Measurements from ENCODE around the gene ASCL4. TPM values are rescaled to one million over a fixed set of nuclear protein-coding genes. Genes with fewer than 3 reads are reported as not detected.

ASCL4 gene
- total RNA-seq, 1 experiment from 2014 or later, result not detected

DNA sequence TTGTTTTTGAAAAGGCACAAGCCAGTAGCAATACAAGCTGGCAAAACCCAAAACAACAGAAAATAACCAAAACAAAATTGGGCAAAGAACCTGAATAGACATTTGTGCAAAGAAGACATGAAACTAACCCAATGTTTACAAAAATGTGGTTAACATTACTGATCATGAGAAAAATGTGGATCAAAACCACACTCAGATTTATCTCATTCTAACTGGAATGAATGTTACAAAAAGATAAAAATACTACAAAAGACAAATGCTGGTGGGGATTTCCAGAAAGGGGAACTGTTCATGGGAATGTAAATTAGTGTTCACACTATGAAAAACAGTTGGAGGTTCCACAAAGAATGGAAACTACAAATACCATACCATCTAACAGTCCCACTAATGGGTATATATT lies 26.6 kb downstream of the ASCL4 start (continued):
- TF ChIP-seq, protein P1, sequence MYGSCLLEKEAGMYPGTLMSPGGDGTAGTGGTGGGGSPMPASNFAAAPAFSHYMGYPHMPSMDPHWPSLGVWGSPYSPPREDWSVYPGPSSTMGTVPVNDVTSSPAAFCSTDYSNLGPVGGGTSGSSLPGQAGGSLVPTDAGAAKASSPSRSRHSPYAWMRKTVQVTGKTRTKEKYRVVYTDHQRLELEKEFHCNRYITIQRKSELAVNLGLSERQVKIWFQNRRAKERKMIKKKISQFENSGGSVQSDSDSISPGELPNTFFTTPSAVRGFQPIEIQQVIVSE (CRISPR knock-in tag; IDR thresholded peaks at IDR 0.05; ENCODE audit: borderline replicate concordance), result no peak
- no peak for TF ChIP-seq ZBTB21 (CRISPR knock-in tag; IDR thresholded peaks at IDR 0.05; ENCODE audit: borderline replicate concordance)
- no peak for TF ChIP-seq HMGA2 (CRISPR knock-in tag; IDR thresholded peaks at IDR 0.05)
- TF ChIP-seq, protein P2, sequence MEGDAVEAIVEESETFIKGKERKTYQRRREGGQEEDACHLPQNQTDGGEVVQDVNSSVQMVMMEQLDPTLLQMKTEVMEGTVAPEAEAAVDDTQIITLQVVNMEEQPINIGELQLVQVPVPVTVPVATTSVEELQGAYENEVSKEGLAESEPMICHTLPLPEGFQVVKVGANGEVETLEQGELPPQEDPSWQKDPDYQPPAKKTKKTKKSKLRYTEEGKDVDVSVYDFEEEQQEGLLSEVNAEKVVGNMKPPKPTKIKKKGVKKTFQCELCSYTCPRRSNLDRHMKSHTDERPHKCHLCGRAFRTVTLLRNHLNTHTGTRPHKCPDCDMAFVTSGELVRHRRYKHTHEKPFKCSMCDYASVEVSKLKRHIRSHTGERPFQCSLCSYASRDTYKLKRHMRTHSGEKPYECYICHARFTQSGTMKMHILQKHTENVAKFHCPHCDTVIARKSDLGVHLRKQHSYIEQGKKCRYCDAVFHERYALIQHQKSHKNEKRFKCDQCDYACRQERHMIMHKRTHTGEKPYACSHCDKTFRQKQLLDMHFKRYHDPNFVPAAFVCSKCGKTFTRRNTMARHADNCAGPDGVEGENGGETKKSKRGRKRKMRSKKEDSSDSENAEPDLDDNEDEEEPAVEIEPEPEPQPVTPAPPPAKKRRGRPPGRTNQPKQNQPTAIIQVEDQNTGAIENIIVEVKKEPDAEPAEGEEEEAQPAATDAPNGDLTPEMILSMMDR (IDR thresholded peaks at IDR 0.05), result no peak
- TF ChIP-seq TEAD1 (CRISPR knock-in tag; IDR thresholded peaks at IDR 0.05), result no peak
- TF ChIP-seq ZNF138 (CRISPR knock-in tag; conservative IDR thresholded peaks at IDR 0.05), result no peak

DNA sequence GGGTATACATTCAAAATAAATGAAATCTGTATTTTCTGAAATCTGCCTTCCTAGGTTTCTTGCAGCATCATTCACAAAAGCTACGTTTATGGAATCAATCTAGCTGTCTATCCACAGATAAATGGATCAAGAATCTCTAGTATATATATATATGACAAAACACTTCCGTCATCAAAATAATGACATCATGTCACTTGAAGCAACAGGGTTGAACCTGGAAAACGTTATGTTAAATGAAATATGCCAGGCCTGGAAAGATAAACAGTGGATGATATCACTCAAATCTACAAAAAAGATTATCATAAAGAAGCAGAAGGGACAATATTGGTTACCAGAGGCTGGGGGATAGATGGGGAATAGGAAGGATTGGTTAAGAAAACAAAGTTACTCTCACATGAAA lies 28.6 kb downstream of the ASCL4 start:
- Mint-ChIP-seq H3K9me3 (0 out of 2 replicates have a peak, but pooled peaks cover 3% of the 10 kb centered on the region), H3K27ac (no peak overlapping the region), H3K4me3 (no peak overlapping the region), H3K4me1 (peaks cover 15% of the 10 kb centered on the region), H3K27me3 (ENCODE audit: low read depth) (no peaks in the 10 kb centered on the region), H3K36me3 (no peaks in the 10 kb centered on the region)
- ChIA-PET CTCF (no interaction called here), POLR2A (no interaction called here)
- TF ChIP-seq NR2C2 (CRISPR knock-in tag; IDR thresholded peaks at IDR 0.05) (no peak), ZNF423 (CRISPR knock-in tag; IDR thresholded peaks at IDR 0.05) (no peak), TEAD4 (CRISPR knock-in tag; IDR thresholded peaks at IDR 0.05) (no peak), GABPB1 (CRISPR knock-in tag; IDR thresholded peaks at IDR 0.05) (no peak), ZNF263 (CRISPR knock-in tag; IDR thresholded peaks at IDR 0.05; ENCODE audit: low read depth) (no peak), SOX15 (CRISPR knock-in tag; IDR thresholded peaks at IDR 0.05) (no peak)
- TF ChIP-seq, protein P1 (CRISPR knock-in tag; IDR thresholded peaks at IDR 0.05; ENCODE audit: borderline replicate concordance), result no peak
- TF ChIP-seq, protein P3, sequence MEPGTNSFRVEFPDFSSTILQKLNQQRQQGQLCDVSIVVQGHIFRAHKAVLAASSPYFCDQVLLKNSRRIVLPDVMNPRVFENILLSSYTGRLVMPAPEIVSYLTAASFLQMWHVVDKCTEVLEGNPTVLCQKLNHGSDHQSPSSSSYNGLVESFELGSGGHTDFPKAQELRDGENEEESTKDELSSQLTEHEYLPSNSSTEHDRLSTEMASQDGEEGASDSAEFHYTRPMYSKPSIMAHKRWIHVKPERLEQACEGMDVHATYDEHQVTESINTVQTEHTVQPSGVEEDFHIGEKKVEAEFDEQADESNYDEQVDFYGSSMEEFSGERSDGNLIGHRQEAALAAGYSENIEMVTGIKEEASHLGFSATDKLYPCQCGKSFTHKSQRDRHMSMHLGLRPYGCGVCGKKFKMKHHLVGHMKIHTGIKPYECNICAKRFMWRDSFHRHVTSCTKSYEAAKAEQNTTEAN (CRISPR knock-in tag; IDR thresholded peaks at IDR 0.05), result no peak
- no peak for ATAC-seq
- no peak for DNase-seq (ENCODE audit: low spot score)

DNA sequence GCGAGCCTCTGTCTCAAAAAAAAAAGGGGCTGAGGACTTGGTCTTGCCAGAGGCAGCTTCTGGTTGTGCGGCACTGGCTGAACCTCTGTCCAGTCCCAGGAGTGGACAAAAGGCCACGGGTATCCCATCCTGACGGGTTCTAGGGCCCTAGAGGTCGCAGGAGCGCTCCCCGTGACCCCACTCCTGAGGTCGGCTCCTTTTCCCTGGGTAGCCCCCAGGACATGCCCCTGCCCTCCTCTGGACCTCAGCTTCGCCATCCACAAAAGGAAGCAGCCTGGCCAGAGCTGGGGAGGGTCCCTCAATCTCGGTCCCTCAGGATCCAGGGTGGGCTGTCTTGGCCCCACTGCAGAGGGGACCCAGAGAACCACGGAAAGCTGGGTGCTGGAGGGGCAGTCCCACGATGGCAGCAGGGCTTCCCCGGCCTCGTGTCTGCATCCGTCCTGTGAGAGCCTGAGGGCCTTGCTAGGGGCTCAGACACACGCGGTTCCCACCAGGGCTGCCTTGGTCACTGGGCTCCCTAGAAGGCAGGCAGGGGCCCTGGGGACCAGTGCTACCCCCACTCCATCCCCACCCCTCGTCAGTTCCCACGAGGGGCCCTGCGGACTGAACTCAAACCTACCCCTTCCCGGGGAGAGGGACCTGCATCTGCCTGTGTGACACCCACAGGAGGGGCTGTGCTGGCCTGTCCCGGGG lies 31.1 kb downstream of the ASCL4 start:
- TF ChIP-seq NFE2L1 (CRISPR knock-in tag; IDR thresholded peaks at IDR 0.05) (no peak), NFATC4 (CRISPR knock-in tag; IDR thresholded peaks at IDR 0.05) (no peak), MXD4 (CRISPR knock-in tag; IDR thresholded peaks at IDR 0.05; ENCODE audit: borderline replicate concordance) (no peak), RELA (CRISPR knock-in tag; IDR thresholded peaks at IDR 0.05; ENCODE audit: borderline replicate concordance) (no peak), ZNF416 (CRISPR knock-in tag; IDR thresholded peaks at IDR 0.05) (no peak), ZNF396 (CRISPR knock-in tag; IDR thresholded peaks at IDR 0.05; ENCODE audit: borderline replicate concordance) (no peak), SOX15 (CRISPR knock-in tag; IDR thresholded peaks at IDR 0.05) (no peak), ZNF671 (CRISPR knock-in tag; IDR thresholded peaks at IDR 0.05) (no peak), CBFB (CRISPR knock-in tag; IDR thresholded peaks at IDR 0.05; ENCODE audit: low read depth) (no peak)
- TF ChIP-seq, protein P4, sequence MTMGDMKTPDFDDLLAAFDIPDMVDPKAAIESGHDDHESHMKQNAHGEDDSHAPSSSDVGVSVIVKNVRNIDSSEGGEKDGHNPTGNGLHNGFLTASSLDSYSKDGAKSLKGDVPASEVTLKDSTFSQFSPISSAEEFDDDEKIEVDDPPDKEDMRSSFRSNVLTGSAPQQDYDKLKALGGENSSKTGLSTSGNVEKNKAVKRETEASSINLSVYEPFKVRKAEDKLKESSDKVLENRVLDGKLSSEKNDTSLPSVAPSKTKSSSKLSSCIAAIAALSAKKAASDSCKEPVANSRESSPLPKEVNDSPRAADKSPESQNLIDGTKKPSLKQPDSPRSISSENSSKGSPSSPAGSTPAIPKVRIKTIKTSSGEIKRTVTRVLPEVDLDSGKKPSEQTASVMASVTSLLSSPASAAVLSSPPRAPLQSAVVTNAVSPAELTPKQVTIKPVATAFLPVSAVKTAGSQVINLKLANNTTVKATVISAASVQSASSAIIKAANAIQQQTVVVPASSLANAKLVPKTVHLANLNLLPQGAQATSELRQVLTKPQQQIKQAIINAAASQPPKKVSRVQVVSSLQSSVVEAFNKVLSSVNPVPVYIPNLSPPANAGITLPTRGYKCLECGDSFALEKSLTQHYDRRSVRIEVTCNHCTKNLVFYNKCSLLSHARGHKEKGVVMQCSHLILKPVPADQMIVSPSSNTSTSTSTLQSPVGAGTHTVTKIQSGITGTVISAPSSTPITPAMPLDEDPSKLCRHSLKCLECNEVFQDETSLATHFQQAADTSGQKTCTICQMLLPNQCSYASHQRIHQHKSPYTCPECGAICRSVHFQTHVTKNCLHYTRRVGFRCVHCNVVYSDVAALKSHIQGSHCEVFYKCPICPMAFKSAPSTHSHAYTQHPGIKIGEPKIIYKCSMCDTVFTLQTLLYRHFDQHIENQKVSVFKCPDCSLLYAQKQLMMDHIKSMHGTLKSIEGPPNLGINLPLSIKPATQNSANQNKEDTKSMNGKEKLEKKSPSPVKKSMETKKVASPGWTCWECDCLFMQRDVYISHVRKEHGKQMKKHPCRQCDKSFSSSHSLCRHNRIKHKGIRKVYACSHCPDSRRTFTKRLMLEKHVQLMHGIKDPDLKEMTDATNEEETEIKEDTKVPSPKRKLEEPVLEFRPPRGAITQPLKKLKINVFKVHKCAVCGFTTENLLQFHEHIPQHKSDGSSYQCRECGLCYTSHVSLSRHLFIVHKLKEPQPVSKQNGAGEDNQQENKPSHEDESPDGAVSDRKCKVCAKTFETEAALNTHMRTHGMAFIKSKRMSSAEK (CRISPR knock-in tag; IDR thresholded peaks at IDR 0.05; ENCODE audit: borderline replicate concordance), result no peak
- TF ChIP-seq, protein P5, sequence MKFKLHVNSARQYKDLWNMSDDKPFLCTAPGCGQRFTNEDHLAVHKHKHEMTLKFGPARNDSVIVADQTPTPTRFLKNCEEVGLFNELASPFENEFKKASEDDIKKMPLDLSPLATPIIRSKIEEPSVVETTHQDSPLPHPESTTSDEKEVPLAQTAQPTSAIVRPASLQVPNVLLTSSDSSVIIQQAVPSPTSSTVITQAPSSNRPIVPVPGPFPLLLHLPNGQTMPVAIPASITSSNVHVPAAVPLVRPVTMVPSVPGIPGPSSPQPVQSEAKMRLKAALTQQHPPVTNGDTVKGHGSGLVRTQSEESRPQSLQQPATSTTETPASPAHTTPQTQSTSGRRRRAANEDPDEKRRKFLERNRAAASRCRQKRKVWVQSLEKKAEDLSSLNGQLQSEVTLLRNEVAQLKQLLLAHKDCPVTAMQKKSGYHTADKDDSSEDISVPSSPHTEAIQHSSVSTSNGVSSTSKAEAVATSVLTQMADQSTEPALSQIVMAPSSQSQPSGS (CRISPR knock-in tag; IDR thresholded peaks at IDR 0.05; ENCODE audit: borderline replicate concordance, low read depth), result no peak
- Mint-ChIP-seq H3K9me3 (no peaks in the 10 kb centered on the region), H3K27me3 (ENCODE audit: low read depth) (peaks cover 2% of the 10 kb centered on the region; the same call in 1 of the 2 replicates), H3K4me3 (no peak overlapping the region), H3K27ac (no peak overlapping the region), H3K36me3 (no peaks in the 10 kb centered on the region), H3K4me1 (peaks cover 15% of the 10 kb centered on the region)
- no peak for DNase-seq (ENCODE audit: low spot score)
- CTCF ChIA-PET, result no interaction called here
- no peak for ATAC-seq
- POLR2A ChIA-PET, result no interaction called here
